Type B pancreatic cell (in vitro differentiated cells): ENCODE data around the gene SLC9A7. TPM values are rescaled to one million over a fixed set of nuclear protein-coding genes. Genes with fewer than 3 reads are reported as not detected.

Experiments used
- DNase-seq: peaks from one replicate; pipeline ENCODE4 v3.0.0; 2021; ENCODE audit warnings: mixed read lengths; ENCODE audit not compliant: unreplicated experiment; ENCODE audit errors: extremely low spot score
- H3K27ac Mint-ChIP-seq: 2 replicates; pipeline ENCODE4 v1.8.0; 2021; ENCODE audit warnings: mild to moderate bottlenecking, mixed read lengths
- H3K27me3 Mint-ChIP-seq: 2 replicates; pipeline ENCODE4 v1.8.0; 2021; ENCODE audit warnings: mixed read lengths
- H3K36me3 Mint-ChIP-seq: 2 replicates; pipeline ENCODE4 v1.8.0; 2021; ENCODE audit warnings: mixed read lengths
- H3K4me1 Mint-ChIP-seq: one replicate; pipeline ENCODE4 v1.8.0; 2021; ENCODE audit warnings: mixed read lengths; ENCODE audit not compliant: unreplicated experiment
- H3K4me3 Mint-ChIP-seq: 2 replicates; pipeline ENCODE4 v1.8.0; 2021; ENCODE audit warnings: mild to moderate bottlenecking, mixed read lengths
- H3K9me3 Mint-ChIP-seq: 2 replicates; pipeline ENCODE4 v1.8.0; 2021; ENCODE audit warnings: mixed read lengths
- total RNA-seq: library from RNA; stranded (reverse); gene quantifications from 2 replicates; pipeline ENCODE4 v1.2.1, GENCODE V29; 2021; ENCODE audit warnings: low replicate concordance
- TF ChIP-seq, protein P1 (sequence below): fragments of 200-600 bp; sonication (generic); conservative IDR thresholded peaks from 2 replicates; pipeline ENCODE4 v1.5.0; 2021; ENCODE audit warnings: antibody characterized with exemption, mild to moderate bottlenecking

The SLC9A7 gene
- total RNA-seq, 1 donor from 2014 or later, result 7.5 TPM

DNA sequence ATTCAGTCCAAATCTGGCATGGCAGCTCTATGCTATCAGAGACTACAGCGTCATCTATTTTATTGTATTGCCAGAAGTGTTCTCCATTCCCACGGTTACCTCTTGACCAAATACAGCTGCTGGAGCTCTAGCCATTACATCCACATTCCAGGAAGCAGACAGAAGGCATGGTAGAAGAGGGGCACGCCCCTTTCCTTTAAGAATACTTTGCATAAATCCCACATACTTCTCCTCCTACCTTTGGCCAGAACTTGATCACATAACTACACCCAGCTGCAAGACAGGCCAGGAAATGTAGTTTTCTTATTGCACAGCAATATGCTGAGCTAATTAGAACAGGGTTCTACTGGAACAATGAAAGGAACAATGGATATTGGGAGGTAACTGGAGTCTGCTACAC, 14.9 kb downstream of the SLC9A7 start:
- no peak for DNase-seq
- peaks cover 3% of the 10 kb centered on the region for H3K36me3 Mint-ChIP-seq
- no peaks in the 10 kb centered on the region for H3K4me1 Mint-ChIP-seq
- H3K4me3 Mint-ChIP-seq, result no peak overlapping the region
- TF ChIP-seq, protein P1, sequence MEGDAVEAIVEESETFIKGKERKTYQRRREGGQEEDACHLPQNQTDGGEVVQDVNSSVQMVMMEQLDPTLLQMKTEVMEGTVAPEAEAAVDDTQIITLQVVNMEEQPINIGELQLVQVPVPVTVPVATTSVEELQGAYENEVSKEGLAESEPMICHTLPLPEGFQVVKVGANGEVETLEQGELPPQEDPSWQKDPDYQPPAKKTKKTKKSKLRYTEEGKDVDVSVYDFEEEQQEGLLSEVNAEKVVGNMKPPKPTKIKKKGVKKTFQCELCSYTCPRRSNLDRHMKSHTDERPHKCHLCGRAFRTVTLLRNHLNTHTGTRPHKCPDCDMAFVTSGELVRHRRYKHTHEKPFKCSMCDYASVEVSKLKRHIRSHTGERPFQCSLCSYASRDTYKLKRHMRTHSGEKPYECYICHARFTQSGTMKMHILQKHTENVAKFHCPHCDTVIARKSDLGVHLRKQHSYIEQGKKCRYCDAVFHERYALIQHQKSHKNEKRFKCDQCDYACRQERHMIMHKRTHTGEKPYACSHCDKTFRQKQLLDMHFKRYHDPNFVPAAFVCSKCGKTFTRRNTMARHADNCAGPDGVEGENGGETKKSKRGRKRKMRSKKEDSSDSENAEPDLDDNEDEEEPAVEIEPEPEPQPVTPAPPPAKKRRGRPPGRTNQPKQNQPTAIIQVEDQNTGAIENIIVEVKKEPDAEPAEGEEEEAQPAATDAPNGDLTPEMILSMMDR, result no peak
- H3K9me3 Mint-ChIP-seq, result peaks cover 9% of the 10 kb centered on the region
- H3K27ac Mint-ChIP-seq, result no peak overlapping the region
- H3K27me3 Mint-ChIP-seq, result no peaks in the 10 kb centered on the region

DNA sequence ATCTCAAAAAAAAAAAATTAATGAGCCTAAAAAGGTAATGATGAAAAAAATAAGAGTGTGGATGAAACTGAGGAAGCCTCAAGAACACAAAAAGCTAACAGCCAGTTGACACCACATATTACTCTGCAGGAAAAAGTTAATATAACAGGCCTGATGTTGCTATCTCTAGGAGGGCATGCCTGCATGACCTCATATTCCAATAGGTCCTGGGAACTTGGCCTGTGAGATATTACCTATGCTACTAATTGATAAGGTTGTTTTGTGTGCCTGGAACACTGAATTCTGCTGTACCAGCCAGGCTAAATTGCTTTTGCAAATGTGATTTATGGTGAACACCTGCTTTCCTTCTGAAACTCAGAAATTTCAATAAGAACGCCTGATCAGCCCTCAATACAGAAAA, 15.9 kb downstream of the SLC9A7 start:
- TF ChIP-seq, protein P1, result no peak
- Mint-ChIP-seq H3K27me3 (no peaks in the 10 kb centered on the region), H3K9me3 (peaks cover 9% of the 10 kb centered on the region), H3K4me3 (no peak overlapping the region), H3K4me1 (no peaks in the 10 kb centered on the region), H3K27ac (no peak overlapping the region), H3K36me3 (peaks cover 3% of the 10 kb centered on the region)
- DNase-seq, result no peak

DNA sequence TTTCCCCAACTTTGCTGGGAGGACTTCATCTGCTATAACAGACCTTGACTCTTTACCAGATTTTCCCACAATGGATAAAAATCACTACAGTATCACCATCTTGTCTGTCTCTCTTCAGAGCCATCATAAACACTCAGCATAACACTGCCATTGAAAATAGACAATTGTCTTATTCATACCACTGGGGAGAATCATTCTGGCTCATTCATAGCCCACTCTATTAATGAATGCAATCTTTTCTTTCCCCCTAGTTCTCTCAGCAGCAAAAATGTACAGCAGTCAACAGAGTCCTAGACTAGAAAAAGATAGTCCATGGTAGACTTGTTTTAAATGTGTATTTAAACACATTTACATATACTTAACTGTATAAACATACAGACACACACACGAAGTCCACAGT, 19.2 kb downstream of the SLC9A7 start:
- DNase-seq, result no peak
- Mint-ChIP-seq H3K36me3 (no peaks in the 10 kb centered on the region), H3K27me3 (no peaks in the 10 kb centered on the region), H3K4me3 (no peak overlapping the region), H3K4me1 (no peaks in the 10 kb centered on the region), H3K9me3 (peaks cover 11% of the 10 kb centered on the region), H3K27ac (no peak overlapping the region)
- TF ChIP-seq, protein P1, result no peak

DNA sequence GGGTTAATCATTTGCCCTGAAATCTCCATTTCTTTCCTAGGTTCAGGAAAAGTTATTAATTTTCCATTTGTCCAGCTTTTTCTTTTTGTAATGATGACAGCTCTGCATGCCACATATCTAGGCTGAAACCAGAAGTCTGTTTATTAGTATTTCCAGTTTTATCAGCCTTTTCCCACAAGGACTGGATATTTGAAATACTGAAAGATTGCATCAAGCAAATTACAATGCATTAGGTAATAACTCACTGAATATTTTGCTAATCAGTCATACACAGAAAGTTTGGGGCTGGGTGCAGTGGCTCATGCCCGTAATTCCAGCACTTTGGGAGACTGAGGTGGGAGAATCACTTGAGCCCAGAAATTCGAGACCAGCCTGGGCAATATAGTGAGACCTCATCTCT, 21.5 kb downstream of the SLC9A7 start:
- H3K36me3 Mint-ChIP-seq, result no peaks in the 10 kb centered on the region

DNA sequence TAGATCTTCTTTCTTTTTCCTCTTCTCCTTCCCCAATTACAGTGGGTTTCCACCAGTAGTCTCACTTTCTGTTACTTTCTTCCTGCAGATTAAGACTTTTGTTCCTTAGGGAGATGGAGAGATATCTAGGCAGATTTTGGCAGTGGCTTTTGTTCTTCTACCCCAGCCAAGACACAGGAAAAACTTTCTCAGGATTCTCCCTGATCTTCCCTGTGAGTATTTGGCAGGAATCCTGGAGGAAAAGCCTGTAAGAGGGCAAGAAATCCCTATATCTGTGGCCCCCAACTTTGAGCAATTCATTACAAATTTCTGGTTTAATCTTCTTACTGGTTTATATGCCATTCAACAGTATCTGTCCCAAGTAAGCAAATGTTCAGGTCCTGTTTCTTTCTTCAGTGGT, 21.9 kb downstream of the SLC9A7 start:
- TF ChIP-seq, protein P1, result no peak
- Mint-ChIP-seq H3K27me3 (no peaks in the 10 kb centered on the region), H3K9me3 (peaks cover 8% of the 10 kb centered on the region), H3K27ac (no peak overlapping the region), H3K4me3 (no peak overlapping the region), H3K4me1 (no peaks in the 10 kb centered on the region), H3K36me3 (no peaks in the 10 kb centered on the region)
- DNase-seq, result no peak

More for the DNA sequence above, 21.5 kb downstream of the SLC9A7 start:
- Mint-ChIP-seq H3K27me3 (no peaks in the 10 kb centered on the region), H3K4me3 (no peak overlapping the region), H3K9me3 (peaks cover 11% of the 10 kb centered on the region), H3K4me1 (no peaks in the 10 kb centered on the region), H3K27ac (no peak overlapping the region)
- TF ChIP-seq, protein P1, result no peak
- no peak for DNase-seq

DNA sequence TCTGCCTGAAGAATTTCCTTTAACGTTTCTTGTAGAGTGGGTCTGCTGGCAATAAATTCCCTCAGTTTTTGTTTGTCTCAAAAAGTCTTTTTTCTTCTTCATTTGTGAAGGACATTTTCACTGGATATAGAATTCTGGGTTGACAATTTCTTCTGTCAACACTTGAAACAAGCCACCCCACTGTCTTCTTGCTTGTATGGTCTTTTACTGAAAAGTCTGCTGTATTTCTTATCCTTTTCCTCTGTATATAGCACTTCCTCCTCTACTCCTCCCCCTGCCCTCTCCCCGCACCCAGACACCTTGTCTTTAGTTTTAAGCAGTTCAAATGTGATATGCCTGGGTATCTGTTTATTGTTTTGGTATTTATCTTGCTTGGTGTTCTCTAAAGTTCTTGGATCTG, 23.3 kb downstream of the SLC9A7 start:
- H3K4me3 Mint-ChIP-seq, result no peak overlapping the region
- DNase-seq, result no peak
- H3K27ac Mint-ChIP-seq, result no peak overlapping the region
- no peaks in the 10 kb centered on the region for H3K36me3 Mint-ChIP-seq
- TF ChIP-seq, protein P1, result no peak
- no peaks in the 10 kb centered on the region for H3K27me3 Mint-ChIP-seq
- no peaks in the 10 kb centered on the region for H3K4me1 Mint-ChIP-seq
- H3K9me3 Mint-ChIP-seq, result peaks cover 8% of the 10 kb centered on the region
